SKM-1 (cell line): ENCODE results near the gene PWP2.
"Not testable (repeated sequence)": the region's sequence is repeated elsewhere in the genome, so short reads cannot be mapped to it uniquely, and the experiment has no call there.

Experiments
- DNase-seq: peaks from one replicate; lab custom pipeline; 2025; ENCODE audit not compliant: unreplicated experiment; lab: John Stamatoyannopoulos, UW

PWP2 gene

GRCh38 chr21:44082648-44083440, 24.4 kb upstream of the PWP2 start:
- no peak for DNase-seq

- DNase-seq, result no peak
Observed at GRCh38 chr21:44083631-44084291, 23.4 kb upstream of the PWP2 start.

GRCh38 chr21:44084496-44085241, 22.5 kb upstream of the PWP2 start:
- DNase-seq, result no peak

DNA sequence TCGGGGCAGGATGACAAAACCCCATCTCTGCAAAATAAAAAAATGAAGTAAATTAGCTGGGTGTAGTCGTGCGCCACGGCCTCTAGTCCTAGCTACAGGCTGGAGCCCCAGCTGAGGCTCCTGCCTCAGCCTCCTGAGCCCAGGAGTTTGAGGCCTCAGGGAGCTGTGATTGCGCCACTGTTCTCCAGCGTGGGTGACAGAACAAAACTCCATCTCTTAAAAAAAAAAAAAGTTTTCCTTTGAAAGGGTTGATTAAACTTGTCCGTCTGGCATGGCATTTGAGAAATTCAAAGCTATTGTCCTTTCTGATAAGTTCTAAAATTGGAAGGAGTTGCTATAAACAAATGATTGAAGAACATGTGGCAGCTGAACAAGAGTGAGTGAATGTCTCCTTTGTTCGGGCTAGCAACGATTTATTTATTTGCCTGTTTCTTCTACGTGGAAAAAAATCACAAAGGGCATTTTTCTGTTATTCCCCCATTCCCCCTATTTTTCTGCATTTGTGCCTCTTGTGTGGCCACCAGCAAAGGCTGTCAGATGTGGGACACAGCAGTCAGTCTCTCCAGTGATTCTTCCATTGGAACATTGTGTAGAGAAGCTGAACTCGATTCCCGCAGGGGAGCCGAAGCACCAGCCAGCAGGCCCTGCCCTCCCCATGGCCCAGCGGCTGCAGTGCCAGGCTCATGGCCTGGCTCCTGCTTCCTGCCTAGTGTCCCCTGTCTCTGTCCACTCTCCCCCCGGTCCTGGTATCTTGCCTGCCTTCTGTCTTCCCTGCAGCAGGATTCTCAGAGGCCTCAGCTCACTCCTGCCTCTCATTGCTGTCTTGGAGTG, 21.5 kb upstream of the PWP2 start:
- no peak for DNase-seq

GRCh38 chr21:44086636-44087425, 20.4 kb upstream of the PWP2 start:
- DNase-seq, result no peak

GRCh38 chr21:44087426-44088400, 19.5 kb upstream of the PWP2 start:
- no peak for DNase-seq

DNA sequence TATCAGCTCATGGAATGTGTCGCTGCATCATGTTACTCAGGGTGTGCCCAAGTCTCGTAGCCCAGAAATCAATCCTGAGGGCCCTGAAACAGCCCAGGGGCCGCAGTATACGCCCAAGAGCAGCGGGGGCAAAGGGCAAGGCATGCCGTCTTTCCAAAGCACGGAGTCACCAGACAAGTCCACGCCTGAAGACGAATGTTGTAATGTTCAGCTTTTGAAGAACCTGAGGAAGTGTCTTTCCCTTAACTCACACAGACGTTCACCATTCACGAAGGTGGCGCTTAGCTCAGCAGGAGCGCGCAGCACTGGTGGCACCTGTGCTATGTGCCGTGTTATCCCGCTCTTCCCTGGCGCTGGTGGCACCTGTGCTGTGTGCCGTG, 18.8 kb upstream of the PWP2 start:
- DNase-seq, result no peak

GRCh38 chr21:44089001-44089911, 17.9 kb upstream of the PWP2 start:
- no peak for DNase-seq

GRCh38 chr21:44090325-44090724, 16.9 kb upstream of the PWP2 start:
- DNase-seq, result no peak

DNA sequence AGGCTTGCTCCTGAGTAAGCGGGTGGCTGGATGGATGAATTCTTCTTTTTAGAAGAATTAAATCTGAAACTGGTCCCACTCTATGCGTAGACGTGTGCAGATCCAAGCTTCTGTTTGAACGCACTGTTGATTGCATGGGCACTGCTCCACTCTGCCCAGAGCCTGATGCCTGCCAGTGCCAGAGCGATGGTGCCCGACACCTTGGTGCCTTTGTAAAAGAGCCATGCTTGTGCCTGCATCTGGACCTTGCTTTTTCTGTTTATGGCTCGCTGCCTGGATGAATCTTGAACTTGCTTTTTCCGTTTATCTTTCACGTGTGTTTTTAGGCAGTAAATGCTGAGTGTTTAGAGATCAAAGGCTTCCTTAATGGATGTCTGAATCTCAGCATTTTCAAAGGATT, 15.0 kb upstream of the PWP2 start:
- no peak for DNase-seq

DNA sequence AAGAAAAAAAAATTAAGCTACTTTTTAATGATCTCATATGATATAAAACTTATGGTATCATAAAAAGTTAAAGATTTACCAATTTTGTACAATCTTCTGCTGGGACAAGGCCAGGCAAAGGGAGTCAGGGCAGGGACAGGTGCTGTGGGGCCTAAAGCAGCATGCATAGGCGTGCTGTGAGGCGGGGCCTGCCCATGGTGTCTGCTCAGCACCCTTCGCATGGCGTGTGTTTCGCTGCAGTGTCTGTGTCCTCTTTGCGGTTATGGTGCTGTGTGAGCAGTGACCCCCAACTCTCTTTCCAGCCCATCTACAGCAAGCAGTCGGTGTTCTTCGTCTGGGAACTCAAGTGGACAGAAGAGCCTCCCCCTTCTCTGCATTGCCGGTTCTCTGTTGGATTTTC, 13.4 kb upstream of the PWP2 start:
- no peak for DNase-seq

- DNase-seq, result no peak
Observed at GRCh38 chr21:44094832-44095231, 12.4 kb upstream of the PWP2 start.

GRCh38 chr21:44098507-44098906, 8.7 kb upstream of the PWP2 start:
- not testable (repeated sequence) for DNase-seq

- not testable (repeated sequence) for DNase-seq
Observed at GRCh38 chr21:44098964-44099363, 8.2 kb upstream of the PWP2 start.

DNA sequence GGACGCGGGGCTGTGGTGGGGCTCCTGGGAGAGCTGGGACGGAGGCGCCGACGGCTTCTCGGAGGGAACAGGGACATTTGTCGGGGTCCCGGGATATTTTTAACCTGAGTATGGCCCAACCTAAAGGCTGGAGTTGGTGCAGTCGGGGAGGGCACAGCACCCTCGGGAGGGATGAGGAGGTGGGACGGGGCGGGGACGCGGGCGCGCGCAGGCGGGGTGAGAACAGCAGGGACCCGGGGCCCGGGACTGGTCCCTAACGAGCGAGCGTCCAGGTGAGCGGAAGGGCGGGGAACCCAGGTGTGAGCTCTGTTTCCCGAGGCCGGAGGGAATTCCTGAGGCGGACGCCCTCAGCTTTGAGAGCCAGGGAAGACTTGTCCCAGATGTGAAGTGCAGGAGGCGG, 390 bp downstream of the PWP2 start:
- DNase-seq, result not testable (repeated sequence)

- not testable (repeated sequence) for DNase-seq
Observed at GRCh38 chr21:44113702-44114371, 6.6 kb downstream of the PWP2 start.

GRCh38 chr21:44122131-44122530, 14.9 kb downstream of the PWP2 start:
- not testable (repeated sequence) for DNase-seq
